Gastroesophageal sphincter (tissue), 3 donors: ENCODE measurements around the gene PHEX.

Source experiments
- EP300 ChIP-seq: sonication (generic); formaldehyde crosslinking; IDR thresholded peaks from one replicate; pipeline ENCODE4 v1.6.1; 2017; ENCODE audit warnings: antibody characterized with exemption, mild to moderate bottlenecking
- POLR2A ChIP-seq, 2 donors: fragments of 450-650 bp; IDR thresholded peaks; one replicate each; pipeline ENCODE4 v1.6.1; 2017; ENCODE audit warnings: antibody characterized with exemption in 2 of 2, mild to moderate bottlenecking in 2 of 2, moderate library complexity in 1 of 2
- POLR2AphosphoS5 ChIP-seq: sonication (generic); formaldehyde crosslinking; IDR thresholded peaks from one replicate; pipeline ENCODE4 v1.6.1; 2017; ENCODE audit warnings: antibody characterized with exemption
- TF ChIP-seq, protein P1 (sequence below), 4 experiments: fragments of 200-600 bp in 2 of 4; fragments of 450-650 bp in 2 of 4; sonication (generic) in 1 of 4; IDR thresholded peaks; one replicate each; pipeline ENCODE4 v1.5.1; 2017 to 2019; ENCODE audit warnings: antibody characterized with exemption in 4 of 4, mild to moderate bottlenecking in 2 of 4, moderate library complexity in 2 of 4

DNA sequence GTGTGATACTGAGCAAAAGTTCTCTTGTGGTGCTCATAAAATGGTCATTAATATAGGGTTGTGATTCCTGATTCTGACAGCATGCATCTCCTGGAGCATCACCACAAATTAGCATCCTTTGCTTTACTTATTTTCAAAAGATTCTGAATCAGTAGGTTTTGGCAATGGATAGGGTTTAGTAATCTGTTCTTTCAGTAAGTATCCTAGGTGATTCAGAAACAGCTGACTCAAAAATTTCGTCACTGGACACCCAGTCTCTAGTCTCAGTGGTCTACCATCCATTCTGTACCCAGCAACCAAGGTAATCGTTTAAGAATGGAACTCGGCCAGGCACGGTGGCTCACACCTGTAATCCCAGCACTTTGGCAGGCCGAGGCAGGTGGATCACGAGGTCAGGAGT, 244.7 kb downstream of the PHEX start:
- TF ChIP-seq, protein P1, sequence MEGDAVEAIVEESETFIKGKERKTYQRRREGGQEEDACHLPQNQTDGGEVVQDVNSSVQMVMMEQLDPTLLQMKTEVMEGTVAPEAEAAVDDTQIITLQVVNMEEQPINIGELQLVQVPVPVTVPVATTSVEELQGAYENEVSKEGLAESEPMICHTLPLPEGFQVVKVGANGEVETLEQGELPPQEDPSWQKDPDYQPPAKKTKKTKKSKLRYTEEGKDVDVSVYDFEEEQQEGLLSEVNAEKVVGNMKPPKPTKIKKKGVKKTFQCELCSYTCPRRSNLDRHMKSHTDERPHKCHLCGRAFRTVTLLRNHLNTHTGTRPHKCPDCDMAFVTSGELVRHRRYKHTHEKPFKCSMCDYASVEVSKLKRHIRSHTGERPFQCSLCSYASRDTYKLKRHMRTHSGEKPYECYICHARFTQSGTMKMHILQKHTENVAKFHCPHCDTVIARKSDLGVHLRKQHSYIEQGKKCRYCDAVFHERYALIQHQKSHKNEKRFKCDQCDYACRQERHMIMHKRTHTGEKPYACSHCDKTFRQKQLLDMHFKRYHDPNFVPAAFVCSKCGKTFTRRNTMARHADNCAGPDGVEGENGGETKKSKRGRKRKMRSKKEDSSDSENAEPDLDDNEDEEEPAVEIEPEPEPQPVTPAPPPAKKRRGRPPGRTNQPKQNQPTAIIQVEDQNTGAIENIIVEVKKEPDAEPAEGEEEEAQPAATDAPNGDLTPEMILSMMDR (IDR thresholded peaks at IDR 0.05), result no peak
- TF ChIP-seq POLR2A (IDR thresholded peaks at IDR 0.05) (no peak), POLR2AphosphoS5 (no peak), EP300 (no peak)
